Dermis lymphatic vessel endothelial cell (primary cell): ENCODE data around the gene MAFB. TPM values are rescaled to one million over a fixed set of nuclear protein-coding genes. Genes with fewer than 3 reads are reported as not detected.

Source experiments
- total RNA-seq: library from RNA; depleted of rRNA; stranded (reverse); fragments of >200 nt; gene quantifications from 2 replicates; pipeline ENCODE4 v1.2.1, GENCODE V29; 2014

The MAFB gene
- 3.0 and 4.7 TPM in 2 replicates for total RNA-seq

GRCh38 chr20:40689100-40689942, at the start of gene MAFB:
MAFB (minus strand) TSS chr20:40689236; CDS start chr20:40688850, 386 bp downstream.

